Skeletal muscle satellite cell (primary cell): ENCODE measurements around the gene ALLC.

Source experiments
- H3K27me3 ChIP-seq: 2 replicates; pipeline ENCODE4 v1.7.0; 2013; ENCODE audit warnings: low read length; ENCODE audit not compliant: control insufficient read depth, insufficient read depth
- H3K36me3 ChIP-seq: 2 replicates; pipeline ENCODE4 v1.7.0; 2013; ENCODE audit warnings: mild to moderate bottlenecking, control low read depth, low read length; ENCODE audit not compliant: insufficient read depth
- H3K4me1 ChIP-seq: 2 replicates; pipeline ENCODE4 v1.7.0; 2013; ENCODE audit warnings: low read length; ENCODE audit not compliant: control insufficient read depth, insufficient read depth
- H3K4me2 ChIP-seq: 2 replicates; pipeline ENCODE4 v1.7.0; 2013; ENCODE audit warnings: mild to moderate bottlenecking, low read length
- H3K4me3 ChIP-seq: 2 replicates; pipeline ENCODE4 v1.7.0; 2013; ENCODE audit warnings: low read length
- H3K9ac ChIP-seq: 2 replicates; pipeline ENCODE4 v1.7.0; 2013; ENCODE audit warnings: mild to moderate bottlenecking, low read depth, low read length, moderate library complexity
- H3K9me3 ChIP-seq: replicated peaks from 2 replicates; pipeline ENCODE4 v1.7.0; 2013; ENCODE audit warnings: mild to moderate bottlenecking, control low read depth, low read length

Gene ALLC

GRCh38 chr2:3643371-3644245 is 14.4 kb upstream of the ALLC start:
- no peaks in the 10 kb centered on the region for H3K9me3 ChIP-seq
- H3K4me2 ChIP-seq = no peak overlapping the region
- no peaks in the 10 kb centered on the region for H3K36me3 ChIP-seq
- no peak overlapping the region for H3K4me3 ChIP-seq
- peaks cover 16% of the 10 kb centered on the region for H3K27me3 ChIP-seq
- no peak overlapping the region for H3K9ac ChIP-seq
- no peaks in the 10 kb centered on the region for H3K4me1 ChIP-seq

- Histone ChIP-seq H3K27me3 (peaks cover 16% of the 10 kb centered on the region), H3K4me1 (no peaks in the 10 kb centered on the region), H3K9ac (no peak overlapping the region)
Measured at GRCh38 chr2:3644246-3644525, 13.8 kb upstream of the ALLC start.

GRCh38 chr2:3644891-3645605 is 13.0 kb upstream of the ALLC start:
- Histone ChIP-seq H3K27me3 (peaks cover 16% of the 10 kb centered on the region), H3K4me2 (no peak overlapping the region), H3K4me3 (no peak overlapping the region), H3K9ac (no peak overlapping the region), H3K36me3 (no peaks in the 10 kb centered on the region), H3K9me3 (no peaks in the 10 kb centered on the region), H3K4me1 (no peaks in the 10 kb centered on the region)

More at GRCh38 chr2:3644246-3644525, 13.8 kb upstream of the ALLC start:
- H3K4me2 ChIP-seq = no peak overlapping the region
- no peaks in the 10 kb centered on the region for H3K36me3 ChIP-seq
- H3K4me3 ChIP-seq = no peak overlapping the region
- no peaks in the 10 kb centered on the region for H3K9me3 ChIP-seq

GRCh38 chr2:3645745-3646389 is 12.1 kb upstream of the ALLC start:
- H3K9ac ChIP-seq = no peak overlapping the region
- H3K4me3 ChIP-seq = no peak overlapping the region
- no peaks in the 10 kb centered on the region for H3K9me3 ChIP-seq
- H3K4me1 ChIP-seq = peaks cover 3% of the 10 kb centered on the region
- H3K27me3 ChIP-seq = peaks cover 16% of the 10 kb centered on the region
- no peak overlapping the region for H3K4me2 ChIP-seq
- H3K36me3 ChIP-seq = no peaks in the 10 kb centered on the region

GRCh38 chr2:3646446-3646845 is 11.6 kb upstream of the ALLC start:
- peaks cover 5% of the 10 kb centered on the region for H3K4me1 ChIP-seq
- H3K4me3 ChIP-seq = no peak overlapping the region
- H3K9me3 ChIP-seq = no peaks in the 10 kb centered on the region
- peaks cover 16% of the 10 kb centered on the region for H3K27me3 ChIP-seq
- H3K9ac ChIP-seq = no peak overlapping the region
- no peaks in the 10 kb centered on the region for H3K36me3 ChIP-seq
- no peak overlapping the region for H3K4me2 ChIP-seq

- H3K9ac ChIP-seq = no peak overlapping the region
- no peak overlapping the region for H3K4me2 ChIP-seq
- H3K9me3 ChIP-seq = no peaks in the 10 kb centered on the region
- no peak overlapping the region for H3K4me3 ChIP-seq
- H3K4me1 ChIP-seq = peaks cover 12% of the 10 kb centered on the region
- peaks cover 12% of the 10 kb centered on the region for H3K27me3 ChIP-seq
- no peaks in the 10 kb centered on the region for H3K36me3 ChIP-seq
Measured at GRCh38 chr2:3647246-3647645, 10.8 kb upstream of the ALLC start.

GRCh38 chr2:3647831-3648651 is 10.0 kb upstream of the ALLC start:
- Histone ChIP-seq H3K9me3 (no peaks in the 10 kb centered on the region), H3K4me3 (no peak overlapping the region), H3K9ac (no peak overlapping the region), H3K36me3 (no peaks in the 10 kb centered on the region), H3K27me3 (peaks cover 11% of the 10 kb centered on the region), H3K4me1 (peaks cover 12% of the 10 kb centered on the region), H3K4me2 (no peak overlapping the region)

GRCh38 chr2:3648652-3649177 is 9.3 kb upstream of the ALLC start:
- peaks cover 13% of the 10 kb centered on the region for H3K27me3 ChIP-seq
- H3K4me2 ChIP-seq = no peak overlapping the region
- no peaks in the 10 kb centered on the region for H3K36me3 ChIP-seq
- H3K9me3 ChIP-seq = no peaks in the 10 kb centered on the region
- H3K9ac ChIP-seq = no peak overlapping the region
- H3K4me1 ChIP-seq = peaks cover 12% of the 10 kb centered on the region
- H3K4me3 ChIP-seq = no peak overlapping the region

- peaks cover 17% of the 10 kb centered on the region for H3K27me3 ChIP-seq
- H3K4me1 ChIP-seq = peaks cover 12% of the 10 kb centered on the region
- H3K36me3 ChIP-seq = no peaks in the 10 kb centered on the region
- no peak overlapping the region for H3K4me3 ChIP-seq
- no peak overlapping the region for H3K9ac ChIP-seq
- no peaks in the 10 kb centered on the region for H3K9me3 ChIP-seq
- H3K4me2 ChIP-seq = no peak overlapping the region
Measured at GRCh38 chr2:3649581-3649980, 8.4 kb upstream of the ALLC start.

GRCh38 chr2:3650140-3650920 is 7.7 kb upstream of the ALLC start:
- H3K4me2 ChIP-seq = peak overlapping the region; percentile 51
- H3K27me3 ChIP-seq = peaks cover 20% of the 10 kb centered on the region
- H3K36me3 ChIP-seq = no peaks in the 10 kb centered on the region
- no peak overlapping the region for H3K4me3 ChIP-seq
- no peak overlapping the region for H3K9ac ChIP-seq
- no peaks in the 10 kb centered on the region for H3K9me3 ChIP-seq
- H3K4me1 ChIP-seq = peaks cover 12% of the 10 kb centered on the region
